COLO829 (cell line): ENCODE data around the gene PPP2R2D.

Experiments
- DNase-seq: peaks from one replicate; pipeline ENCODE4 v3.0.0; 2012; ENCODE audit warnings: low spot score

PPP2R2D gene

GRCh38 chr10:131998845-131999681, 98.3 kb downstream of the PPP2R2D start:
- DNase-seq: no peak

- no peak for DNase-seq
These were observed 100.6 kb downstream of the PPP2R2D start for GRCh38 chr10:132001238-132001972.

- DNase-seq: no peak
These were observed 101.2 kb downstream of the PPP2R2D start for GRCh38 chr10:132002004-132002403.

GRCh38 chr10:132003282-132003924, 102.6 kb downstream of the PPP2R2D start:
- no peak for DNase-seq

- DNase-seq: no peak
These were observed 103.2 kb downstream of the PPP2R2D start for GRCh38 chr10:132004052-132004451.

- DNase-seq: no peak
These were observed 104.3 kb downstream of the PPP2R2D start for GRCh38 chr10:132005147-132005546.

- no peak for DNase-seq
These were observed 106.2 kb downstream of the PPP2R2D start for GRCh38 chr10:132006966-132007365.

GRCh38 chr10:132007681-132008080, 106.9 kb downstream of the PPP2R2D start:
- no peak for DNase-seq
